HepG2 (cell line): ENCODE results near the gene PLEKHG7. TPM values are rescaled to one million over a fixed set of nuclear protein-coding genes. Genes with fewer than 3 reads are reported as not detected.

Experiments used
- ATAC-seq: fragments of 200-7000 bp; cut with Tn5 transposase; 3 replicates; pipeline ENCODE4 v1.9.1; 2020; ENCODE audit warnings: mild to moderate bottlenecking, moderate library complexity
- BruUV-seq: library from RNA; stranded (reverse); fragments of 400-500 nt; replicated peaks from 2 replicates; lab custom pipeline; 2021; lab: Mats Ljungman, UMichigan
- CTCF ChIA-PET: fragments of 300-600 bp; formaldehyde crosslinking; extraction: SDS; loops from one replicate; lab custom pipeline; 2021; ENCODE audit warnings: low total read pairs, inconsistent platforms, low intra/inter-chr PET ratio; lab: Yijun Ruan, JAX
- POLR2A ChIA-PET: fragments of 350-600 bp; sonication (Branson Sonifier 250); formaldehyde crosslinking; loops from one replicate; lab custom pipeline; 2020; ENCODE audit warnings: antibody characterized with exemption, inconsistent platforms; lab: Yijun Ruan, JAX
- DNase-seq: peaks from one replicate; pipeline ENCODE4 v3.0.0-alpha.2; 2015; ENCODE audit warnings: low spot score
- FAIRE-seq: peaks from 3 replicates; lab custom pipeline; 2011; peaks lifted over from hg19 to GRCh38; lab: Jason Lieb, UNC
- H2AFZ ChIP-seq: one replicate; pipeline ENCODE4 v1.6.1; 2011; ENCODE audit warnings: low read length, inconsistent platforms
- H3K27ac ChIP-seq: fragments of 300-600 bp; 3 replicates; pipeline ENCODE4 v1.8.0; 2011; ENCODE audit warnings: mixed run types, mild to moderate bottlenecking, mixed read lengths, low read length, inconsistent platforms; ENCODE audit not compliant: insufficient read depth; ENCODE audit errors: extremely low read length
- H3K27me3 ChIP-seq, 2 experiments: fragments of 200-600 bp in 1 of 2; 2 replicates in 1 of 2; 3 replicates in 1 of 2; pipeline versions ENCODE4 v1.6.0 to v1.8.0; 2011; ENCODE audit warnings: low read length in 2 of 2, mild to moderate bottlenecking in 2 of 2, moderate library complexity in 2 of 2, inconsistent platforms in 1 of 2; ENCODE audit not compliant: insufficient read depth in 2 of 2, control insufficient read depth in 1 of 2
- H3K36me3 ChIP-seq, 2 experiments: fragments of 200-600 bp in 1 of 2; replicated peaks in 1 of 2; 2 replicates in 1 of 2; 3 replicates in 1 of 2; pipeline versions ENCODE4 v1.5.1 to v1.8.0; 2011; ENCODE audit warnings: low read length in 2 of 2, inconsistent platforms in 1 of 2; ENCODE audit not compliant: insufficient read depth in 2 of 2, control insufficient read depth in 1 of 2
- H3K4me1 ChIP-seq: 2 replicates; pipeline ENCODE4 v1.5.1; 2012; ENCODE audit warnings: low read length, inconsistent platforms; ENCODE audit not compliant: insufficient read depth
- H3K4me2 ChIP-seq: 2 replicates; pipeline ENCODE4 v1.6.0; 2011; ENCODE audit warnings: low read depth, low read length, inconsistent platforms
- H3K4me3 ChIP-seq, 3 experiments: fragments of 200-600 bp in 1 of 3; sonication (generic), shearing (Covaris generic) in 1 of 3; replicated peaks in 1 of 3; 2 replicates each; pipeline ENCODE4 v1.5.1; 2011 to 2016; ENCODE audit warnings: low read length in 3 of 3, inconsistent platforms in 2 of 3, low read depth in 2 of 3, mild to moderate bottlenecking in 2 of 3, control low read depth in 1 of 3, mixed read lengths in 1 of 3; ENCODE audit not compliant: insufficient read depth in 1 of 3
- H3K79me2 ChIP-seq: one replicate; pipeline ENCODE4 v1.6.1; 2011; ENCODE audit warnings: low read length, inconsistent platforms; ENCODE audit not compliant: insufficient read depth
- H3K9ac ChIP-seq: 2 replicates; pipeline ENCODE4 v1.6.0; 2011; ENCODE audit warnings: mild to moderate bottlenecking, low read depth, low read length, inconsistent platforms; ENCODE audit not compliant: insufficient read depth
- H3K9me3 ChIP-seq: 2 replicates; pipeline ENCODE4 v1.5.1; 2012; ENCODE audit warnings: mild to moderate bottlenecking, low read length
- H4K20me1 ChIP-seq: 2 replicates; pipeline ENCODE4 v1.6.0; 2011; ENCODE audit warnings: inconsistent platforms, mild to moderate bottlenecking, low read length, moderate library complexity; ENCODE audit not compliant: insufficient read depth
- NFE2L1 ChIP-seq: sonication (generic); formaldehyde crosslinking; IDR thresholded peaks from 2 replicates; pipeline ENCODE4 v1.4.0; 2020; ENCODE audit warnings: missing genetic modification reagents, mild to moderate bottlenecking, borderline replicate concordance
- PAXIP1 ChIP-seq: sonication (generic); formaldehyde crosslinking; conservative IDR thresholded peaks from 2 replicates; pipeline ENCODE4 v1.4.0; 2020; ENCODE audit warnings: mild to moderate bottlenecking, missing genetic modification reagents, moderate library complexity
- RFXANK ChIP-seq: IDR thresholded peaks from 2 replicates; pipeline ENCODE4 v1.6.1; 2016
- TIGD3 ChIP-seq: sonication (generic); formaldehyde crosslinking; IDR thresholded peaks from 2 replicates; pipeline ENCODE4 v1.5.1; 2020; ENCODE audit warnings: mild to moderate bottlenecking, missing genetic modification reagents, borderline replicate concordance
- ZNF441 ChIP-seq: sonication (generic); formaldehyde crosslinking; IDR thresholded peaks from 2 replicates; pipeline ENCODE4 v1.7.0; 2021; ENCODE audit warnings: missing genetic modification reagents, borderline replicate concordance
- WGBS: methylation state at CpG from one replicate; pipeline ENCODE4 v1.1.6; 2017; ENCODE audit warnings: low lambda C conversion rate; 5-methylcytosine and 5-hydroxymethylcytosine counted together
- in situ Hi-C: cut with HindIII; loops from 2 replicates; pipeline ENCODE4 v1.10.0; 2017; ENCODE audit warnings: low pct_unique_long_range_greater_than_20kb; ENCODE audit not compliant: extremely low pct_ligation_motif_present
- intact Hi-C: fragments of 100-400 bp; cut with micrococcal nuclease; formaldehyde crosslinking; loops from one replicate; pipeline ENCODE4 v1.10.0; 2022; ENCODE audit not compliant: unreplicated experiment
- polyA plus RNA-seq, 8 experiments: library from polyadenylated mRNA; depleted of rRNA in 3 of 8; stranded (reverse) in 7 of 8; unstranded in 1 of 8; fragments of >200 nt; fragmentation: Illumina TruSeq in 4 of 8; extraction: Trizol in 4 of 8; gene quantifications; 2 replicates each; pipeline versions ENCODE4 v1.2.1 to v1.2.3, GENCODE V29; 2011 to 2016; ENCODE audit warnings: low read depth in 4 of 8, missing spikeins in 1 of 8, mixed read lengths in 1 of 8; ENCODE audit not compliant: insufficient read depth in 1 of 8
- total RNA-seq, 5 experiments: library from RNA; depleted of rRNA; stranded (reverse); fragments of >200 nt; fragmentation: Illumina TruSeq; extraction: Trizol; gene quantifications; 2 replicates each; pipeline ENCODE4 v1.2.3, GENCODE V29; 2016; ENCODE audit warnings: low read depth in 1 of 5

The PLEKHG7 gene
- total and polyA plus RNA-seq, 2 of the 13 experiments (the other 11 are each of a cell fraction or from before 2014, with no cell fraction given): not detected

- no peak for DNase-seq
- no peaks in the 10 kb centered on the region for H3K36me3 ChIP-seq
- POLR2A ChIA-PET: no interaction called here
- intact Hi-C loops (no loop called here), in situ Hi-C loops (no loop called here)
- no peak for ATAC-seq
- no peak overlapping the region for H3K4me3 ChIP-seq
- WGBS: 32% methylated on average over 5 of the region's 5 CpGs
- no TSS peak for BruUV-seq
- CTCF ChIA-PET: no interaction called here
- H3K4me1 ChIP-seq: no peaks in the 10 kb centered on the region
- FAIRE-seq: no peak
- no peak overlapping the region for H2AFZ ChIP-seq
- H4K20me1 ChIP-seq: no peaks in the 10 kb centered on the region
- no peaks in the 10 kb centered on the region for H3K79me2 ChIP-seq
- no peak overlapping the region for H3K4me2 ChIP-seq
- H3K9ac ChIP-seq: no peak overlapping the region
- peaks cover 0 to 7% of the 10 kb centered on the region in 2 experiments; a peak in 2 of 5 replicates for H3K27me3 ChIP-seq
- TF ChIP-seq PAXIP1 (CRISPR knock-in tag): no peak
- TF ChIP-seq TIGD3 (CRISPR knock-in tag): no peak
- TF ChIP-seq RFXANK (CRISPR knock-in tag): no peak
- TF ChIP-seq ZNF441: no peak
- no peak for TF ChIP-seq NFE2L1 (CRISPR knock-in tag)
- no peak overlapping the region for H3K27ac ChIP-seq
- no peaks in the 10 kb centered on the region for H3K9me3 ChIP-seq
Observed at GRCh38 chr12:92732216-92732615, 29.4 kb downstream of the PLEKHG7 start.
